ENCODE data around the gene NPSR1. TPM values are rescaled to one million over a fixed set of nuclear protein-coding genes. Genes with fewer than 3 reads are reported as not detected.

NPSR1 gene
- total RNA-seq, 3 donors from 2014 or later (not counting 1 experiment from before 2014, with no cell fraction given): not detected

DNA sequence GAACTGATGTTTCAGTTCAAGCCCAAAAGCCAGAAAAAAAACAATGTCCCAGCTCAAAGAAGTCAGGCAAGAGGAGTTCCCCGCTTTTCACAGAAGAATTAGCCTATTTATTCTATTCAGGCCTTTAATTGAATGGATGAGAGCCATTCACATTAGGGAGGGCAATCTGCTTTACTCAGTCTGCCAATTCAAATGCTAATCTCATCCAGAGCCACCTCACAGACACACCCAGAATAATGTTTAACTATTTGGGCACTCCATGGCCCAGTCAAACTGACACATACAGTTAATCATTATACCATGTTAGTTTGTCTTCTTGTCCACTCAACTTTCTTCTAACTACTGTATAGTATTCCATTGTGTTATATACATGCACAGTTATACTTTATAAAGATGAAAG, 2.6 kb upstream of the NPSR1 start:
- Histone ChIP-seq H3K4me3 (ENCODE audit: low read length) (no peak overlapping the region), H3K27me3 (ENCODE audit: control insufficient read depth, insufficient read depth, low read length) (no peaks in the 10 kb centered on the region), H3K4me1 (ENCODE audit: control insufficient read depth, insufficient read depth, low read length) (no peaks in the 10 kb centered on the region), H3K27ac (ENCODE audit: low read length) (no peak overlapping the region), H3K36me3 (ENCODE audit: control insufficient read depth, insufficient read depth, low read length) (no peaks in the 10 kb centered on the region), H3K9me3 (ENCODE audit: control insufficient read depth, insufficient read depth, low read length) (no peaks in the 10 kb centered on the region)
- Mint-ChIP-seq H3K36me3 (no peaks in the 10 kb centered on the region), H3K4me3 (no peak overlapping the region), H3K9me3 (peaks cover 0 to 3% of the 10 kb centered on the region in 2 donors), H3K27ac (no peak overlapping the region), H3K4me1 (no peaks in the 10 kb centered on the region), H3K27me3 (ENCODE audit: low read depth in 2 of 2) (peaks cover under 1 to 5% of the 10 kb centered on the region in 2 donors)
- WGBS (ENCODE audit: insufficient coverage): 88% methylated on average over 1 of the region's 1 CpG
- intact Hi-C loops (cut with micrococcal nuclease): no loop called here
- TF ChIP-seq, protein P1, sequence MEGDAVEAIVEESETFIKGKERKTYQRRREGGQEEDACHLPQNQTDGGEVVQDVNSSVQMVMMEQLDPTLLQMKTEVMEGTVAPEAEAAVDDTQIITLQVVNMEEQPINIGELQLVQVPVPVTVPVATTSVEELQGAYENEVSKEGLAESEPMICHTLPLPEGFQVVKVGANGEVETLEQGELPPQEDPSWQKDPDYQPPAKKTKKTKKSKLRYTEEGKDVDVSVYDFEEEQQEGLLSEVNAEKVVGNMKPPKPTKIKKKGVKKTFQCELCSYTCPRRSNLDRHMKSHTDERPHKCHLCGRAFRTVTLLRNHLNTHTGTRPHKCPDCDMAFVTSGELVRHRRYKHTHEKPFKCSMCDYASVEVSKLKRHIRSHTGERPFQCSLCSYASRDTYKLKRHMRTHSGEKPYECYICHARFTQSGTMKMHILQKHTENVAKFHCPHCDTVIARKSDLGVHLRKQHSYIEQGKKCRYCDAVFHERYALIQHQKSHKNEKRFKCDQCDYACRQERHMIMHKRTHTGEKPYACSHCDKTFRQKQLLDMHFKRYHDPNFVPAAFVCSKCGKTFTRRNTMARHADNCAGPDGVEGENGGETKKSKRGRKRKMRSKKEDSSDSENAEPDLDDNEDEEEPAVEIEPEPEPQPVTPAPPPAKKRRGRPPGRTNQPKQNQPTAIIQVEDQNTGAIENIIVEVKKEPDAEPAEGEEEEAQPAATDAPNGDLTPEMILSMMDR (IDR thresholded peaks at IDR 0.05): no peak
- ATAC-seq: no peak
- no peak for DNase-seq

DNA sequence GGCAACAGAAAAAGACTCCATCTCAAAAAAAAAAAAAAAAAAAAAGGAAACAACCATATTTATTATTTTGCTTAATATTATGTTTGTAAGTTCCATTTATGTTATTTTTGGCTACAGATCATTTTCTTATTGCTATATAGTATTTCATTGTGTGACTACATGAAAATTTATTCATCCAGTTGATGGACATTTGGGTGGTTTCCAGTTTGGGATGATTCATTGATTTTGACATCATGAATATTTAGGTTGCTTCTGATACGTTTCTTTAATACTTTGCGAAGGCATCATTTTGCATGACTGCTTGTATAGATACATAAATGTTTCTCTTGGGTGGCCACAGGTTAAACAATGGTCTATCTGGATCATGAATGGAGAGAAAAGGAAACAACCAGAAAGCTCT, 2.0 kb upstream of the NPSR1 start:
- no peaks in the 10 kb centered on the region for H3K4me1 ChIP-seq (ENCODE audit: control insufficient read depth, insufficient read depth, low read length)
- no peaks in the 10 kb centered on the region for H3K9me3 ChIP-seq (ENCODE audit: control insufficient read depth, insufficient read depth, low read length)
- no peak overlapping the region for H3K27ac Mint-ChIP-seq
- TF ChIP-seq, protein P1 (IDR thresholded peaks at IDR 0.05): no peak
- no peaks in the 10 kb centered on the region for H3K36me3 Mint-ChIP-seq
- intact Hi-C loops (cut with micrococcal nuclease): no loop called here
- H3K4me1 Mint-ChIP-seq: no peaks in the 10 kb centered on the region
- no peak overlapping the region for H3K4me3 Mint-ChIP-seq
- no peak for DNase-seq
- no peaks in the 10 kb centered on the region for H3K36me3 ChIP-seq (ENCODE audit: control insufficient read depth, insufficient read depth, low read length)
- H3K27ac ChIP-seq (ENCODE audit: low read length): no peak overlapping the region
- peaks cover 0 to 3% of the 10 kb centered on the region in 2 donors for H3K9me3 Mint-ChIP-seq
- H3K27me3 ChIP-seq (ENCODE audit: control insufficient read depth, insufficient read depth, low read length): no peaks in the 10 kb centered on the region
- ATAC-seq: no peak
- WGBS (ENCODE audit: insufficient coverage): 78% methylated on average over 2 of the region's 2 CpGs
- H3K27me3 Mint-ChIP-seq (ENCODE audit: low read depth in 2 of 2): peaks cover 5% of the 10 kb centered on the region in 2 donors
- H3K4me3 ChIP-seq (ENCODE audit: low read length): no peak overlapping the region

DNA sequence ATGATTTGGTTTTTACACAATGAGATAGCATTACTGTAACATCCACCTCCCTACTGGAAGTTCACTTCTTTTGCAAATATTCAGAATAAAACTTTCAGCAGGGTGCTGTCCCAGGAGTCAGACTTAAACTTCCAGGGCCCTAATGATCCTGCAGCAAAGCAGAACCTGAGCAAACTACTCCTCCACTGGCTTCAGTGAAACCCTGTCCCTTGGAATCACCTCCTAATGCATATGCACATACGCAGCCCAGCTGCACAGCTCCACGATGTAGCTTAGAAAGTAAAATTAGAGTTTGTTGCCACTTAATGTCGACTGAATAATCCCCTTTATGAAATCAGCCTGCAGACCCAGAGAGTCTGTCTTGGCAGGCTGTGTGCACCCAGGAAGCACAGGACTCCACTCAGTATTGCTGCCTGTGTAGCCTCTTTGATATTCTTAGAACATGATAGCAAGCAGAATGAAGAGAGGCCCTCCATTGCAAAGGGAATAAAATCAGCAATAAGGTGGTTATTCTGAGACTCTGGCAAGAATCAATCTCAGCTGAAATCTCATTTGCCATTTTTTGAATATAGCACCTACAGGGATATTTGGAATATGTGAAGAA, 1.6 kb downstream of the NPSR1 start:
- Mint-ChIP-seq H3K36me3 (no peaks in the 10 kb centered on the region), H3K27ac (no peak overlapping the region), H3K9me3 (no peaks in the 10 kb centered on the region), H3K4me3 (no peak overlapping the region), H3K4me1 (no peaks in the 10 kb centered on the region), H3K27me3 (ENCODE audit: low read depth in 2 of 2) (peaks cover 10 to 13% of the 10 kb centered on the region in 2 donors)
- no peak for DNase-seq
- Histone ChIP-seq H3K27me3 (ENCODE audit: control insufficient read depth, insufficient read depth, low read length) (no peaks in the 10 kb centered on the region), H3K4me3 (ENCODE audit: low read length) (no peak overlapping the region), H3K36me3 (ENCODE audit: control insufficient read depth, insufficient read depth, low read length) (no peaks in the 10 kb centered on the region), H3K9me3 (ENCODE audit: control insufficient read depth, insufficient read depth, low read length) (no peaks in the 10 kb centered on the region), H3K27ac (ENCODE audit: low read length) (no peak overlapping the region), H3K4me1 (ENCODE audit: control insufficient read depth, insufficient read depth, low read length) (no peaks in the 10 kb centered on the region)
- ATAC-seq: no peak
- intact Hi-C loops (cut with micrococcal nuclease): no loop called here
- TF ChIP-seq, protein P1 (IDR thresholded peaks at IDR 0.05): no peak
- 50% methylated on average over 3 of the region's 3 CpGs for WGBS (ENCODE audit: insufficient coverage)
